ENCODE measurements around the gene ZNF292.
A peak's percentile ranks its signal among the peaks of the same experiment; 100 is the strongest.
"Not testable (repeated sequence)": the region's sequence is repeated elsewhere in the genome, so short reads cannot be mapped to it uniquely, and the experiment has no call there.

The ZNF292 gene

DNA sequence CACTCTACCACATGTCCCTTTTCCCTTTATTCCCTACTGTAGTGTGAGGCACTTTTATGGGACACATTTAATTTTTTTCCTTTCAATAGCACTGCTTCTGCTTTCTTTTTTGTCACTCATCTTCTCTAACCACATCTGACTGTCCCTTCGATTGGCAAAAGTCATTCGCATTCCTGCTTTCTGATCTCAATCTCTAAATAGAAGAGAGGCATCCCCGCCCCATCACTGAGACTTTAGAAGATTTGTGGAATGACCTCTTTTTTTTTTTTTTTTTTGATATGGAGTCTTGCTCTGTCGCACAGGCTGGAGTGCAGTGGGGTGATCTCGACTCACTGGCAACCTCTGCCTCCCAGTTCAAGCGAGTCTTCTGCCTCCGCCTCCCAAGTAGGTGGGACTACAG is 9.1 kb downstream of the ZNF292 start:
- DNase-seq, result no peak

DNA sequence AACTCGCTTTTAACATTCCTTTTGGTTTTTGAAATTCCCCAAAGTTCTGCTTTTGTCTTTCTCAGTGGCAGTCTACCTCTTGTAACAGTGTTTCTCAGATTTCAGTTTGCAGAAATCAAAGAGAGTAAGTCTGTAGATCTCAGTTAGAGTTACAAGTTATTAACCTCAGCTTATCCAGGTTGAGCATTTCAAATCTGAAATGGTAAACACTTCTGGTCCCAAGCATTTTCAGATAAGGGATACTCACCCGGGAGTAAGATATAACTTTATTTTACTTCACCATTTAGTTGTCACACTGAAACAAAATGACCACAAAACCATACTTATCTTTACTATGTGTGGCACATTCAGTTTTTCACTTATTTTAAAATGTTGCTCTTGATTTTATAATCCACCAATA is 9.8 kb downstream of the ZNF292 start:
- no peak for DNase-seq

DNA sequence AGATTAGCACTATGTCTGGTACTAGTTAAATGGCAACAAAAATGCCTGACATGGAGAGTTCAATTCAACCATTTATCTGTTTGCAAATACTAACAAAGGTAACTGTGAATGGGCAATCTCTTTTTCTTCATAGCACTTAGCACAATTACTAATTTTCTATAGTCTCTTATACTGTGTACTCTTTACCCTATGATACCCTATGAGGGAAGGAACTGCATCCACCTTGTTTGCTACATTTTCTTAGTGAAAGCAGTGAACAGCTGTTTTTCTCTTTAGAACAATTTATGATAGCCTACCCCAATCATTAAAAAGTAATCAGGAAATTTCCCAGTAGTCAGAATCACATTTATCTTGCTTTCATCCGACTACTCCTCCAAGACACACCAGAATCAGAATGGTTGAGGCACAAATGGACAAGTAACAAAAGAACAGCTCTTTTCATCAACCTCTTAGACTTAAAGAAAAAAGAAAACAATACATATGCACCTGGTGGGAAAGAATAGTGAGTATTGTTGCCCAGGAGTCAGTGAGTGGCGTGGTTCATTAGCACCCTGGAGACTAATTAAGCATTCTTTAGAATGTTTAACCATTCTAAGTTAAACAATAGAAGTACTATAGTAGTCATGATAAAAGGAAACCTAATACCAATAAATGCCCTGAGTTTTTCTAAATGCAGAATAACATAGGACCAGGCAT is 16.7 kb downstream of the ZNF292 start:
- no peak for DNase-seq

DNA sequence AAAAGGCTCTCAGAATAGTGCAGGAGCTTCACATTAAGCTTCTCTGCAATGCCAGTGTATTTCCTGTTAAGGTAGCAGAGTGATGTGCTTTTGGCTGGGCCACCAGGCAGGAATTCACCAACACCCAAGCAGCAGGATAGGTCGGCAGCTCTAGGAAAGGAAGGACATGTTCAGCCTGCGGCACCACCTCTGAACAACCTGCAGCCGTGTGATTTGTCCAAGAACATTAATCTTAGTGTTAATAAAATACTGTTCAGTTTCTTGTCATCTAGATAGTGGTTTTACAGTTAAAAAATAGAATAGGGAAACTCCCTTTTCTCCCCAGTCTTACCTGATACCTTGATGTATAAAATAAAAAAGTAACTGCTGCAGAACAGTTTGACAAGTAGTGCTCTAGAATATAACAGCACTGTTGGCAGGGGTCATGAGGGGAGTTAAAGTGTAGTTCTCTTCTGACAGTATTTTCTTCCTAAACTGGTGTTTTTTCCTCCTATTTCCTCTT is 18.8 kb downstream of the ZNF292 start:
- DNase-seq, result no peak

DNA sequence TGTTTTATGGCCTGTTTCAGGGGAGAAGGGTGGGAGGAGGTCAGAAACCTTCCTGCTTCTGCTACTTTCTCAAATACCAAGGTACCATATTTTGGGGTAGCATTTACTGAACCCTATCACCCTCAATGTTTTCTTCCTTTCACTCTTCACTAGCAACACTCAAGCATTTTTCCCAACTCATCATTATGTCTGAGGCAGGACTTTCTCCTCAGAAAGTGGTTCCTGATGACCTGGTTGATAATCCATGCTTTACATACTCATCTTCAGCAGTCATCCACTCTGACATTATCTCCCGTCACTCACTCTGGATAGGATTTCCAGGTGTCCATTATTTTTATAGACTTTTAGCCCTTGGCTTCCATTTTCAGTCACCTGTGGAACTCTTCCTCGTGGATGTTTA is 21.1 kb downstream of the ZNF292 start:
- no peak for DNase-seq

DNA sequence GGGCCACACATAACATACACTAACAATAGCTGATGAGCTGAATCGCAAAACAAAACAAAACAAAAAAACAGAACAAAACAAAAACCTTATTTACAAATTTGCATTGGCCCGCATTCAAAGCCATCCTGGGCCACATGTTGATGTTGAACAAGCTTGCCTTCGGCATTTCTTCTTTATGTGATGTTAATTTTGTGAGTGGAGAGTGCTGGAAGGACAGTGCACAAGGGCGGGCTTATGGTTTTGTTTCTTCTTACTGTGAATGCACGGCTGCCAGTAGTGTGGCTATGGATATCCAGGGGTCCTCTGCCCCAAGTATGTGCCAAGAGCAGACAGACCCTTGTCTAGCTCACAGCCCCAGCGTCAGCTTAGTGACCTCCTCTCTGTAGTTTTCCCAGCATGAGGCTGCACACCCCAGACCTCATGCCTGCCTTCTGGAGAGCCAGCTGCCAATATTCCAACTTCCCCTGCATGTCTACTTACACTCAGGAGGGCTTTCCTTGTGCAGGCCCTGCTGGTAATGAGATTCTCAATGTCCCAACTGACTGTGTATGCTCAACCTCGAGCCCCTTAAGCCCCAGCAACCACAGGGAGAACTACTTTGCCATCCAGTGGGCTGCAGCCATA is 24.9 kb downstream of the ZNF292 start:
- DNase-seq, result no peak

DNA sequence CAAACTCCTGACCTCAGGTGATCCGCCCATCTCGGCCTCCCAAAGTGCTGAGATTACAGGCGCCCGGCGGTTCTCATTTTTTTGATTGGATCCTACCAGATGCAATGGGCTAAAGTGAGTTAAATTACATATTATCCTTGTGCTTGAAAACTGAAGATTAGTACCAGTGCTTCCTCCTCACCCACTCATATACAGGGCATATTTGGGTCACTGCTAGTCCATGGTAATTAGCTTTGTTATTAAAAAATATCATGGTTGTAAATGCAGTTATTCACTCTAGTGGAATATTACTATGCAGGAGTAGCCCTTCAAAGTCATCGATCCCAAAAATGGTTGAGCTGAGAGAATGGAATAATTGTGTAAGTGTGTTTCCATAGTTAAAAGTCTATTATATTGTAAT is 26.5 kb downstream of the ZNF292 start:
- DNase-seq, result no peak

DNA sequence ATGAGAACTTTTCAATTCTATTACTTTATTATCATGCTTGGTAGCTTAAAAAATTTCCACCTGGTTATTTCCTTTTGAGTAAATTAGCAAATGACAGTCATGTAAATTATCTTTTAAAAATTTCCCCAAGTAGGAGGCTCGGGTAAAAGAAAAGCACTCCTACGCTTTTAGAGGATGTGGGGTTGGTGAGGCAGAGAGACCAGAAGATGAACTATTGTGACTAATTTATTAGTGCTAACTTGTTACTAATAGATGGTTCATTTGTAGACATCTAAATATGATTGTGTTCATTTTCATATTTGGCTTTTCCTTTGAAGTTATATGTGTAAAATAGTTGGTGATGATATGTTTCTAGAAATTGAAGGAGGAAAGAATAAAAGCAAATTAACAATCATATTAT is 27.0 kb downstream of the ZNF292 start:
- DNase-seq, result peak; percentile 42

DNA sequence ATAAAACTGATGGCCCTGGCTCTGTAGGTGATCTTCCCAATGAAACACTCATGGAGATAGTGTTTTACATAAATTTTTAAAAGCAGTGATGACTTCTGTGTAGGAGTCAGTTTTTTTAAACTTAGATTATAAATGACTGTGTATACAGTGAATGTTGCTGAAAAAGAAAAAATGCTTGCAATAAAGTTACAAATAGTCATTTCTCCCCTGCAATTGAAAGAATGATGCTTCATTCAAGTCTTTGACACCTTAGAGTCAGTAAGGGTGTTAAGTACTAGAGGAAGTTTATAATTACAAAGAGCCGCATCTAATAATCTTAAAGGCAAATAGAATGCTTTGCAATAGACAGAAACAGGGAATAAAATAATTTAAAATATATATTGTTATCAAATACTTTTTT is 27.6 kb downstream of the ZNF292 start:
- DNase-seq, result no peak

DNA sequence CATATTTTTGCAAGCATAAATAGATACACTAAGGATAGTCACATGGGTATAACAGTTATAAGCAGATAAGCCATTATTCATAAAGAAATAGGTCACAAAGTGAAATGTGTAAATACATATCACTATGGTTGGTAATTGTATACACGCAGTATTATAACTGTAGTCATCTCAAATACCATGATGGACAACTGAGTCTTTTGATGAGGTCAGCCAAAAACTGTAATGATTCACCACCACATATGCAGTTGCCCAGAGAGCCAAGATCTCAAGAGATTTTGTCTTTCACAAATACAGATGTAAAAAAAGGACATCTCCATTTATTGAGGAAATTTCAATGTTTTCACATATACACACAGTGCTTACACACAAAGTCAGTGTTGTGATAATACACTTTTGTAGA is 28.3 kb downstream of the ZNF292 start:
- DNase-seq, result no peak

DNA sequence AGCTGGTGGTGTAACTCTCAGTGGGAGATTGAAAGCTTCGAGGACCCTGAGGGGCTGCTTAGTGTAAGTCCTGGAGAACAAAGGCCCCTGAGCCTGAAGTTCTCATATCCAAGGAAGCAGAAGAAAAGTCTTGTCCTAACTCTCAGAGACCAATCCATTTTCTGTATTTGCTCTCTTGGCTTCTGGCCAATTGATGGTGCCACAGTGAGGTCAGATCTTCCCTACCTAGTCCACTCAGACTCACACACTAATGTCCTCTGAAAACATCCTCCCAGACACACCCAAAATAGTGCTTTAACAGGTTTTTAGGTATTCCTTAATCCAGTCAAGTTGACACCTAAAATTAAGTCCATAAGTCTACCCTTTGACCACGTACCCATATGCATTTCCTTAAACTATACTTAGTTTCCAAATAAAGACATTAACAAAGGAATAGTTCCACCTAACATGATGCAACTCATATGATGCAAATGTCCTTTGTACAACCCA is 29.4 kb downstream of the ZNF292 start:
- DNase-seq, result no peak

DNA sequence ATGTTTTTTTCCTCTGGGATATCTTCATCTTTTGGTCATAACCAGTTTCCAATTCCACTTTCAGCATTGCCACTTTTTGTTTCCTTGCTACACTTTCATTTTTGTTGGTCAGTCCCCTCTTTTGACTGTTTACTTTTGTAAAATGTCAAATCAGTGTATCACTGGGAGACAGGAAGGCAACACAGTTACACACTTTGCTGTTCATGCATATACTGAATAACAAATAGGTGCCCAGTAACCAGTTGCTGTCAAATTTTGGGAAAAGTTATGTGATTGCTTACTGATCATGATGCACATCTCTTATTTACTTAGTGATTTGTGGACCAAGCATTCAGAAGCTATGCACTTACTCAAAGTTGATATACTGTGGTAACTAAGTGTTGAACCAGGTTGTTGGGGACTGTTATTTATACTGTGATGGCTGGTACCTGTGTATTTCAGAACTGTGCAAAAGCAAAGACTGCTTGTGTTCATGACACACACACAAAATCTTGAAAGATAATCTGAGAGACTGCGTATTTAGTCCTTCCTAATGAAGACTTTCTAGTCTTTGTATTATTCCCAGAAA is 41.0 kb downstream of the ZNF292 start:
- DNase-seq, result no peak

DNA sequence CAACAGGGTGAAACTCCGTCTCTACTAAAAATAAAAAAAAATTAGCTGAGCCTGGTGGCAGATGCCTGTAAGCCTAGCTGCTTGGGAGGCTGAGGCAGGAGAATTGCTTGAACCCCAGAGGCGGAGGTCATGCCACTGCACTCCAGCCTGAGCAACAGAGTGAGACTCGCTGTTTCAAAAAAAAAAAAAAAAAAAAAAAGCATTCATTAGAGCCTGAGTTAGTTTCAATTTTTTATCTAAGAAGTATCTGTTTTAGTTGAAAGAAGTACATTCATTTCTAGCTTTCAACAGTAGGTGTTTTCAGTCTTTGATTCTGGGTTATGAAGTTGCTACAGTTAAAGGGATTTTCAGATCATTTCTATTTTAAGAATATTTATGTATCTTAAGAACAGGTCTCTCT is 42.2 kb downstream of the ZNF292 start:
- peak; percentile 35 for DNase-seq

DNA sequence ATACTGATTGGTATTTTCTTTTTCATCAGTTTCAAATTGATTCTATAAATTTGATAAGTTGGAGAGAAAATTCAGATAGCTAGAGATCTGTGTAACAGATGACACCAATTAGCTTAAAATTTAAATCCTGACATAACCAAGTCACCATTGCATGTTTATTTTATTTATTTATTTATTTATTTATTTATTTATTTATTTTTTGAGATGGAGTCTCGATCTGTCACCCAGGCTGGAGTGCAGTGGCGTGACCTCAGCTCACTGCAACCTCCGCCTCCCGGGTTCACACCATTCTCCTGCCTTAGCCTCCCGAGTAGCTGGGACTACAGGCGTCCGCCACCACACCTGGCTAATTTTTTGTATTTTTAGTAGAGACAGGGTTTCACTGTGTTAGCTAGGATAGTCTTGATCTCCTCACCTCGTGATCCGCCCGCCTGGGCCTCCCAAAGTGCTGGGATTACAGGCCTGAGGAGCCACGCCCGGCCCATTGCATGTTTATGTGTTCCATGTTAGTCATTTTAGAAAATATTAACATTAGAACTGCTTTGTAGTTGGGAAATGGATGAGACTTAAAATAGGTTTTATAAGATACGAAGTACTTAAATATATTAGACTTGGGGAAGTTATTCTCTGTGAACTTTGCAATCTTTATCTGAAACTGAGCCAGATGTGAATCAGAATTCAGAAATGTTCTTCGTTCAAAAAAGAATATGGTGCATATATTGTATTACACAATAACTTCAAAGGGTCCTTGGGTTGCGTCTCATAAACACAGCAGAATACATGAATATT is 42.9 kb downstream of the ZNF292 start:
- not testable (repeated sequence) for DNase-seq

DNA sequence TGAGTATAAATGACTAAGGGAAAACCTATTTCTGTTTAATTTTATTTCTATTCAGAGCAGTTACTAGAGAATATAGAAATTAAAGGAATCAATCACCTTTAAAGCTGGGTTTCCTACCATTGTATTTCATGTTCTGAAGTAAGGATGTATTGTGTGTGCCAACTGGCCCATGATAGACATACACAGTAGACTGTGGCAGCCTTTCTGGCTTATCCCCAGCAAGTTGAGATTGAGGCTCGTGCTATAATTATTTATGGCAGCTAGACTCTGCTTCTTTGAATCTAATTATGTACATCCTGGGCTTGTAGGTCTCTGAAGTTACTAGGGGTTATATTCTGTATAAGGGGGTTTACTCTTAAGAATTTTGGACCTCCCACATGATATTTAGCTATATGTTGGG is 44.4 kb downstream of the ZNF292 start:
- DNase-seq, result no peak

DNA sequence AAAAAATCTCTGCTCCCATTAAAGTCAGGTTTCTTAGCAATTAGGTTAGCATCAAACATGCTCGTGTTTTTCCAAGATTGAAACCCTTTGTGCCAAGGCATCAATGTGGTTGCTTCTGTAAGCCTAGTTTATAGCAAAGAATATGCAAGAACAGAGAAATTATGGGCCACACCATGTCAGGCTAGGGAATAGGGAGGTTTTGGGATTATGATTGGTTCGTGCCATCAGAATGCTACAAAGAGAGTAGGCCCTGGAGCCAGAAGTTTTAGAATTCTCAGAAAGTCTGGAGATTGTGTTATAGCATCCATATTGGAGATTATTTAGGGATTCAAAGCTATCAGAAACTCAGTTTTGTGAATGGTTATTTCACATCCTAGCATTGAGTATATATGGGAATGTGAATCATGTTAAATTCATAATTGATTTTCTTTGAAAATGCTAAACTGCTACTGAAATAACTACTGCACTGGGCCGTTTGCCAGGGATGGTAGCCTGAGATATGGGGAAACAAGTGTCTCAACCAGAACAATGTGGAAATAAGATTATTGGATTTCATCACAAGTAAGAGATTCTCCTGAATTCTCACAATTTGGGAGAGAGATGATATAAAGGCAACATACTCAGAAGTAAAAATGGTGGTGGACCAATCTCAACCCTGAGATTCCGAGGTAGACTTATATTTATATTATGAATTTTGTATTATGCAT is 45.3 kb downstream of the ZNF292 start:
- DNase-seq, result no peak

DNA sequence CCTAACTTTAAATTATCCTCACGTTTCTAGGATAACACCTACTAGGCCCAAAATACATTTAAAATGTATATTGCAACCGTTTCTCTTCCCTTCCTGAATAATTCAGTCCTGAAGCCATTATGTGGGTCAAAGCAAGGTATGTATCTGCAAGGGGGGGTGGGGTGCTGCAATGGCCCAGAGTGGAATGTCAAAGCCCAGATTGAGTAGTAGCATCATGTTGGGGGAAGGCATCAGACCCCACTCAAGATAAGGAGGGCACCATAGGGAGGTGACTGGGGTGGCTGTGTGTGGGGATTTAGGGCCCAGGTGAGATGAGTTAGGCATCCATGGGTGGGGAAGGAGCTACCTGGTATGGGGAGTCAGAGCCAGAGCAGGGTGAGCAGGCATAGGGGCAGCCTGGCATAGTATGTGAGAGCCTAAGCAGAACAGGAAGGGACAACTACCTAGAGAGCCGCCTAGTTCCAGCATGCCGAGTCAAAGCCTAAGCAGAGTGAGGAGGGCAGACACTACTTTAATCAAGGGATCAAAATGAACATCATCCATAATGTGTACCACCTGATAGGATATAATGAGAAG is 48.2 kb downstream of the ZNF292 start:
- no peak for DNase-seq

DNA sequence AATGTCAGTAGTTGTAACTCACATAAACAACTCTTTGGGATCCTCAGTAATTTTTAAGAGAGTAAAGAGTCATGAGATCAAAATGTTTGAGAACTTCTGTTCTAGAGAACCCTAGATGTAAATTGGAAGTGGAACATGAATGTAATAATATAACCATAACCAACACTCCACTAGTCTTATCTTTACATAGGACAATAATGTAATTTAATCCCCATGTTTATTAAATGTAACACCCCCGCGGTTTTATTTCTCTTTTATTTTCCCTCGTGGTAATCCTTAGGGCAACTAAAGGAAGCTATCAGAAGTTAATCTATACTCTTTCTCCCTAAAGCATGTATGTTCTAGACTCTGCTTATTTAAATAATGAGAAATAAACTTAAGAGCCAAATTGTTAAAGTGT is 54.4 kb downstream of the ZNF292 start:
- DNase-seq, result no peak

DNA sequence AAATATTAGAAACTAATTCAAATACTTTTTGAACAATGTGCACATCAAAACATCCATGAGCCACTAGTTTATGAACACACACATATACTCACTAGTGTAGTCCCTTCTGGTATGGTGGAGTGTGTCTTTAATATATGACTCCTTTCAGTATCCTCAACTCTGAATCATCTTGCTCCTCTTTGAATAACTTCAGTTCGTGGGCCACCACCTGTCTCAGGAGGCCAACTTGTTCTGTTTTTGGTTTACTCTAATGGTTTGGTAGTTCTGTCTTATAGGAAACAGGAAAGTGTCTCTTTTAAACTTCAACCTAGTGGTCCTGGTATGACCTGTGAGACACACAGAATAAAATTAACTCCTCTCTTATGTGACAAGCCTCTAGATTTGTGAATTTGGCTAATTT is 55.6 kb downstream of the ZNF292 start:
- peak; percentile 44 for DNase-seq

DNA sequence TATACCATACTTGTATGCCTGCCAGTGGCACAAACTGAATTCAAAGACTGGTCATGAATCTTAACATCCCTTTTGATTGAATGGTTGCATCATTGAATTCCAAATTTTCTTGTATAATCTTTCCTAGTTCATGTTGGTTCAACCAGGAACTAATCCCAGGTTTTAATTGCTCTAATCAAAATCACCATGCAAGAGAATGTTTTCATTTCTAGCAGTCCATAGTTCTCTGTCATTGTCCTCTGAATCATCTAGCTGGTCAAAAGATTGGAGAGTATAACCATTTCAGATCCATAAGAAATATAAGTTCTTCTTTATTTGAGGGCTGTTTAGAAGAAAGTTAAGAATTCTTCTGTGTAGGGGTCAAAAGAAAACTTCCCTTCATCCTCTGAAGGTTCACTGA is 57.2 kb downstream of the ZNF292 start:
- DNase-seq, result no peak

DNA sequence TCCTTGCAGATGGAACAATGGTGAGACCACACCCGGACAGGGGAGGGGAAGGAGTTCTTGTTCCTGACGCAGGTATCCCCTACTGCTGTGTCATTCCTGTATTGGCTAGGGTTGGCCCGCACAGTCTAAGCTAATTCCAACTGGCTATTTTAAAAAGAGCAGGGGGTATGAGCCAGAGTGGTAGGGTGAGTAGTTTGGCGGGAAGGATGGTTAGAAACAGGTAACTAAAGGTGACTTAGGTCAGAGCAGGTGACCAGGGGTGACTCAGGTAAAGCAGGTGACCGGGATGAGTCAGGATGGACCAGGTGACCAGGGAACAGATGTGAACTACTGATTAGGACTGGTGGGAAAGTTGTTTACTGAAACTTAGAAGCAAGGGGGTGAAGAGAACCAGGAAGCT is 58.0 kb downstream of the ZNF292 start:
- DNase-seq, result no peak

DNA sequence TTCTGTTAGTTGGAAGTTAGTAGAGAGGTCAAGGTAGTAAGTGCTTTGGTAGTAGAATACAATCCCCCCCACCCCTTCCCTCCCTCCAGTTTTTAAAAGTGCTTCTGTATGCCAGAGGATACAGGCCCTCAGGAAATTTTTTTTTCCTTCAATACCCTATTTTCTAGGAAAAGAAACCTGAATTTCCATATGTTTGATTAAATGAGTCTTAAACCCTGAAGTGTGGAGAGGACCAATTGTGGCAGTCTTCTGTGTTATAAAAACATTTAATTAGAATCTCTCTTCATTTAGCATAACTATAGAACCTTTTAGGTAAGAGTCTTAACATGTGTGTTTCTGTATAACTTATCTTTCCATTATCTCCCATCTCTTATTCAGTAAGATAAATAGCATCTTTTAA is 59.5 kb downstream of the ZNF292 start:
- no peak for DNase-seq

DNA sequence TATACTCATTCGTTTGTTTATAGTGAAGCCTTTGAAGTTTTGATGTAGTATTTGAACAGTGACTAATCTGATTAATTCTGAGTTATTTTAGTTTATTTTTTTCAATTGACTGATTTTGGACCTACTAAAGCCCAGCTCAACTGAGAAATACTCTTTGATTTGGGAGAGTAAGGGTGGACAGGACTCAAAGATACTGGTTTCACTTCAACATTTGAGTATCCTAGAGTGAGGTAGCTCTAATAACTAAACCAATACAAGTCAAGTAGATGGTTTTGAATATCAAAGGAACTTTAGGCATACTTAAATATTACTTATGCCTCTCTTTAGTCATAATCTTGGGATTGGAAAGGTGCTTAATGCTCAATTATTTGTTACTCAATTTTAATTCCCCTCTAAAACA is 65.6 kb downstream of the ZNF292 start:
- no peak for DNase-seq
